Naive thymus-derived CD4-positive, alpha-beta T cell (primary cell): Measurements from ENCODE around the gene TTBK2. TPM values are rescaled to one million over a fixed set of nuclear protein-coding genes. Genes with fewer than 3 reads are reported as not detected.
A peak's percentile ranks its signal among the peaks of the same experiment; 100 is the strongest.

Source experiments
- ATAC-seq: fragments of 150-1000 bp; cut with Tn5 transposase; 2 replicates; pipeline ENCODE4 v1.10.0; 2021; ENCODE audit warnings: mild to moderate bottlenecking, moderate library complexity
- CTCF ChIA-PET: fragments of 350-600 bp; sonication (Branson Sonifier 250); formaldehyde crosslinking; loops from one replicate; lab custom pipeline; 2021; ENCODE audit warnings: antibody characterized with exemption; lab: Charles Lee
- POLR2A ChIA-PET: fragments of 350-600 bp; sonication (Branson Sonifier 250); formaldehyde crosslinking; loops from one replicate; lab custom pipeline; 2021; ENCODE audit warnings: antibody characterized with exemption, inconsistent platforms; lab: Charles Lee
- DNase-seq, 9 donors: peaks; one replicate each; pipeline versions ENCODE4 v3.0.0 to v3.0.0-alpha.2; 2020 to 2022; ENCODE audit warnings: mixed read lengths in 1 of 9
- H3K27ac ChIP-seq: one replicate; pipeline ENCODE4 v1.7.0; 2013; ENCODE audit warnings: mild to moderate bottlenecking, low read depth, low read length, moderate library complexity
- H3K27me3 ChIP-seq, 2 donors: one replicate each; pipeline ENCODE4 v1.7.0; 2013; ENCODE audit warnings: low read length in 2 of 2, mild to moderate bottlenecking in 2 of 2, moderate library complexity in 2 of 2; ENCODE audit not compliant: control insufficient read depth in 2 of 2, insufficient read depth in 2 of 2
- H3K36me3 ChIP-seq, 3 experiments: 1 replicate in 2 of 3; 2 replicates in 1 of 3; pipeline ENCODE4 v1.7.0; 2013; ENCODE audit warnings: low read length in 3 of 3, mild to moderate bottlenecking in 3 of 3, moderate library complexity in 1 of 3; ENCODE audit not compliant: insufficient read depth in 3 of 3, control insufficient read depth in 2 of 3
- H3K4me1 ChIP-seq, 2 donors: one replicate each; pipeline ENCODE4 v1.7.0; 2013; ENCODE audit warnings: low read length in 2 of 2, mild to moderate bottlenecking in 2 of 2, moderate library complexity in 1 of 2; ENCODE audit not compliant: control insufficient read depth in 2 of 2, insufficient read depth in 2 of 2
- H3K4me3 ChIP-seq: 2 replicates; pipeline ENCODE4 v1.7.0; 2013; ENCODE audit warnings: mild to moderate bottlenecking, low read length
- H3K9me3 ChIP-seq, 3 experiments: 1 replicate in 2 of 3; 2 replicates in 1 of 3; pipeline ENCODE4 v1.7.0; 2013; ENCODE audit warnings: low read length in 3 of 3; ENCODE audit not compliant: control insufficient read depth in 2 of 3
- H3K27ac Mint-ChIP-seq, 9 donors: one replicate each; pipeline ENCODE4 v1.8.0; 2020 to 2022; ENCODE audit warnings: mixed read lengths in 9 of 9, mild to moderate bottlenecking in 8 of 9, moderate library complexity in 5 of 9, inconsistent platforms in 2 of 9
- H3K27me3 Mint-ChIP-seq, 5 donors: one replicate each; pipeline ENCODE4 v1.8.0; 2021 to 2022; ENCODE audit warnings: mixed read lengths in 5 of 5, mild to moderate bottlenecking in 1 of 5
- H3K36me3 Mint-ChIP-seq, 5 donors: one replicate each; pipeline ENCODE4 v1.8.0; 2020 to 2022; ENCODE audit warnings: mixed read lengths in 5 of 5, mild to moderate bottlenecking in 3 of 5, inconsistent platforms in 1 of 5
- H3K4me1 Mint-ChIP-seq, 7 donors: one replicate each; pipeline ENCODE4 v1.8.0; 2020 to 2022; ENCODE audit warnings: mixed read lengths in 7 of 7, mild to moderate bottlenecking in 3 of 7, inconsistent platforms in 1 of 7
- H3K4me3 Mint-ChIP-seq, 10 donors: one replicate each; pipeline ENCODE4 v1.8.0; 2020 to 2022; ENCODE audit warnings: mild to moderate bottlenecking in 10 of 10, mixed read lengths in 10 of 10, moderate library complexity in 6 of 10, inconsistent platforms in 2 of 10
- H3K9me3 Mint-ChIP-seq, 11 donors: one replicate each; pipeline ENCODE4 v1.8.0; 2020 to 2022; ENCODE audit warnings: mixed read lengths in 11 of 11, mild to moderate bottlenecking in 4 of 11, inconsistent platforms in 1 of 11, moderate library complexity in 1 of 11
- intact Hi-C, 2 donors: fragments of 100-400 bp; cut with micrococcal nuclease; formaldehyde crosslinking; loops; one replicate each; pipeline ENCODE4 v1.15.1; 2023
- polyA plus RNA-seq, 2 donors: library from polyadenylated mRNA; unstranded; fragments of 300-500 nt; fragmentation: Illumina TruSeq; gene quantifications; one replicate each; pipeline ENCODE4 v1.2.3, GENCODE V29; 2021
- total RNA-seq, 6 experiments: library from RNA in 5 of 6; stranded (reverse) in 5 of 6; gene quantifications; 1 replicate in 5 of 6; 2 replicates in 1 of 6; pipeline ENCODE4 v1.2.3 and lab custom pipeline; 2021 to 2026

Gene TTBK2
- total and polyA plus RNA-seq, 7 experiments from 2014 or later: 12.5 to 30.5 (median 26.1) TPM

DNA sequence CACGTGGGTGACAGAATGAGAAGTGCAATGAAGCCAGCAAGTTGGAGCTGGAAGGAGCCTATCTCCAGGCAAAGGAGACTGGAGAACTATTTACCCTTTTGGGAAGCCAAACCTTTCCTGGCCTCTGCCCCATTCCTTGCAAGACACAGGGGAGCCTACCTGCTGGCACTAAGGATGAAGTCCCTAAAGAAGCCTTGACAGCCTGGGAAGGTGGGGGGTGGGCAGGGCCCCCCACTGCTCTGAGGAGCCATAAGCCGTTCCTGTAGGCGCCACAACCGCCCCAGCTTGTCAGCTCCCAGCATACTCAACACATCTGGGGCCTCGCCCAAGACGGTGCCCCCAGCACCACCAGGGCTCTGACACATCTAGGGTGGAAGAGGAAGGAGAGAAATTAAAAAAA lies 189.1 kb downstream of the TTBK2 start:
- Mint-ChIP-seq H3K4me3 (no peak overlapping the region), H3K27ac (peak overlapping the region in 1 of 9 donors; percentile 28), H3K27me3 (no peaks in the 10 kb centered on the region), H3K9me3 (no peaks in the 10 kb centered on the region), H3K4me1 (peaks cover 10 to 21% (median 16%) of the 10 kb centered on the region in 7 donors), H3K36me3 (peaks cover 11 to 38% (median 18%) of the 10 kb centered on the region in 5 donors)
- Histone ChIP-seq H3K27ac (no peak overlapping the region), H3K9me3 (no peaks in the 10 kb centered on the region), H3K4me3 (no peak overlapping the region), H3K4me1 (peaks cover 5 to 6% of the 10 kb centered on the region in 2 donors), H3K36me3 (peaks cover 0 to 89% (median 10%) of the 10 kb centered on the region in 3 experiments), H3K27me3 (no peaks in the 10 kb centered on the region)
- DNase-seq (no peak), ATAC-seq (no peak)
- ChIA-PET POLR2A (no interaction called here), CTCF (no interaction called here)
- intact Hi-C loops: no loop called here

DNA sequence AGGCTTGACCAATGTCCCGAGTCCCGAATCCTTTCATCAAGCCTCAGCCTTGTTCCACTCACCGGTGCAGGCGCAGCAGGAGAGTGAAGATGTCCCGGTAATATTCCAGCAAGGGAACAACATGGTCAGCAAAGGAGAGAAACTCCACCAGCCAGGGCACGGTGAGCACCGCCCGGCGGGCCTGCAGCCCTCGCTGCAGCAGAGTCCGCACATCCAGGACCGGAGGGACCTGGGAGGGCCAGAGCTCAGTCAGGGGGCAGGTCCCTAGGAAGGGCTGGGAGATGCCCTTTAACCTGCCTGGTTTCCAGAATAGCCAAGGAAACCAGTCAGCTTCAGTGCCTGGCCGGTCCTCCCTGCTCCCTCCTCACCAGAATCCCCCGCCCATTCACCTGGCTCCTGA lies 190.0 kb downstream of the TTBK2 start:
- POLR2A ChIA-PET: no interaction called here
- intact Hi-C loops: no loop called here

DNA sequence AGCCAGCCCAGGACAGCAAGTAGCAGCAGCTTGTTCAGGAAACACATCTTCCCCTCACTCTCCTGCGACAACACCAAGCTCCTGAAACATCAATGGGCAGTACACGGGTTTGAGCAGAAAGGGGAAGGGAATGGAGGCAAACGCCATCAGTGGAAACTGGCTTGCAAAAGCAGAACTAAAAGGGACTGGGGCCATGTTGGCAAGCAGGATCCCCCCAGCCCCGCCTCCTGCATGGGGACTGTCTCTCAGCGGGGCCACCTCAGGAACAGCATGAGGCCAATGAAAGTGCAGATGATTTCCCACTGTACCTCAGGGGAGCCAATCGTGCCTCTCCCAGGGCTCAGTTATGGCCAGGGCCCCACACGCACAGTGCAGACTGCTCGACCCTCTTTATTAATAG lies 190.4 kb downstream of the TTBK2 start:
- no peaks in the 10 kb centered on the region for H3K27me3 Mint-ChIP-seq
- no peaks in the 10 kb centered on the region for H3K27me3 ChIP-seq
- ChIA-PET POLR2A (no interaction called here), CTCF (no interaction called here)
- peaks cover 3 to 15% (median 7%) of the 10 kb centered on the region in 7 donors for H3K4me1 Mint-ChIP-seq
- intact Hi-C loops: no loop called here
- H3K36me3 ChIP-seq: peaks cover 0 to 97% (median 14%) of the 10 kb centered on the region in 3 experiments
- no peaks in the 10 kb centered on the region for H3K9me3 ChIP-seq
- H3K36me3 Mint-ChIP-seq: peaks cover 12 to 43% (median 18%) of the 10 kb centered on the region in 5 donors
- H3K4me3 ChIP-seq: no peak overlapping the region
- H3K4me1 ChIP-seq: no peaks in the 10 kb centered on the region
- H3K27ac Mint-ChIP-seq: peak overlapping the region in 2 of 9 donors; percentile 28 to 70
- no peak overlapping the region for H3K4me3 Mint-ChIP-seq
- no peaks in the 10 kb centered on the region for H3K9me3 Mint-ChIP-seq
- ATAC-seq: no peak
- no peak for DNase-seq
- H3K27ac ChIP-seq: no peak overlapping the region

More for the DNA sequence above, 190.0 kb downstream of the TTBK2 start:
- Histone ChIP-seq H3K27ac (no peak overlapping the region), H3K4me1 (no peaks in the 10 kb centered on the region), H3K9me3 (no peaks in the 10 kb centered on the region), H3K4me3 (no peak overlapping the region), H3K27me3 (no peaks in the 10 kb centered on the region), H3K36me3 (peaks cover 0 to 97% (median 10%) of the 10 kb centered on the region in 3 experiments)
- no peaks in the 10 kb centered on the region for H3K27me3 Mint-ChIP-seq
- peaks cover 11 to 39% (median 18%) of the 10 kb centered on the region in 5 donors for H3K36me3 Mint-ChIP-seq
- peaks cover 6 to 17% (median 11%) of the 10 kb centered on the region in 7 donors for H3K4me1 Mint-ChIP-seq
- no peak for ATAC-seq
- no peak for DNase-seq
- CTCF ChIA-PET: no interaction called here
- H3K4me3 Mint-ChIP-seq: no peak overlapping the region
- no peaks in the 10 kb centered on the region for H3K9me3 Mint-ChIP-seq
- H3K27ac Mint-ChIP-seq: no peak overlapping the region

GRCh38 chr15:42729409-42729808 lies 191.2 kb downstream of the TTBK2 start:
- intact Hi-C loops: no loop called here
- Histone ChIP-seq H3K27me3 (no peaks in the 10 kb centered on the region), H3K9me3 (no peaks in the 10 kb centered on the region), H3K27ac (no peak overlapping the region), H3K4me1 (no peaks in the 10 kb centered on the region), H3K4me3 (no peak overlapping the region), H3K36me3 (peaks cover 0 to 97% (median 17%) of the 10 kb centered on the region in 3 experiments)
- Mint-ChIP-seq H3K4me1 (peaks cover 2 to 10% (median 5%) of the 10 kb centered on the region in 7 donors), H3K36me3 (peaks cover 16 to 48% (median 19%) of the 10 kb centered on the region in 5 donors), H3K9me3 (no peaks in the 10 kb centered on the region), H3K27ac (no peak overlapping the region), H3K4me3 (no peak overlapping the region), H3K27me3 (no peaks in the 10 kb centered on the region)
- POLR2A ChIA-PET: no interaction called here
- ATAC-seq: no peak
- CTCF ChIA-PET: no interaction called here
- no peak for DNase-seq

DNA sequence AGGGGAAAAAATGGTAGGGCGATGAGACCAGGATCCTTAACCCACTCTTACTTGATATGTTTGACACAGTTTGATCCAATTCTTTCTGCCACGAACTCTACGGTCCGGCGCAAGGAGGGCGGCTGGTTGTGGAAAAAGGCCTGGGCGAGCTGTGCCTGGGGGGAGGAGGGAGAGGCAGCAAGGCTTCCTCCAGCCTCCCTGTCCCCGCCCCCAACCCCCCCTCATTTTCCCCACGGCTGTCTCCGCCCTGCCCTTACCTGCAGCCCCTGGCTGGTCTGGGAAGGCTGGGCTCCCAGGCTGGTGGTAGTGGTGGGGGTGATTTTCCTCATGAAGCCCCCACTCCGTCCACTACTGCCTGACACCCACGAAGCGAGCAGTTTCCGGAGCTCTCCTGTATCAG lies 191.6 kb downstream of the TTBK2 start:
- POLR2A ChIA-PET: no interaction called here
- no peaks in the 10 kb centered on the region for H3K27me3 ChIP-seq
- Mint-ChIP-seq H3K9me3 (no peaks in the 10 kb centered on the region), H3K36me3 (peaks cover 14 to 51% (median 18%) of the 10 kb centered on the region in 5 donors), H3K4me3 (no peak overlapping the region), H3K27ac (no peak overlapping the region), H3K4me1 (peaks cover 0 to 5% (median under 1%) of the 10 kb centered on the region in 7 donors), H3K27me3 (no peaks in the 10 kb centered on the region)
- no peaks in the 10 kb centered on the region for H3K9me3 ChIP-seq
- intact Hi-C loops: no loop called here
- no peaks in the 10 kb centered on the region for H3K4me1 ChIP-seq
- no peak overlapping the region for H3K27ac ChIP-seq
- peaks cover 0 to 97% (median 17%) of the 10 kb centered on the region in 3 experiments for H3K36me3 ChIP-seq
- no peak overlapping the region for H3K4me3 ChIP-seq
- CTCF ChIA-PET: interaction anchor here (0.6 kb wide), 1 partner anchor 146 kb away, joined by 11 read pairs; no protein-coding TSS in a partner anchor
- ATAC-seq (no peak), DNase-seq (no peak)

DNA sequence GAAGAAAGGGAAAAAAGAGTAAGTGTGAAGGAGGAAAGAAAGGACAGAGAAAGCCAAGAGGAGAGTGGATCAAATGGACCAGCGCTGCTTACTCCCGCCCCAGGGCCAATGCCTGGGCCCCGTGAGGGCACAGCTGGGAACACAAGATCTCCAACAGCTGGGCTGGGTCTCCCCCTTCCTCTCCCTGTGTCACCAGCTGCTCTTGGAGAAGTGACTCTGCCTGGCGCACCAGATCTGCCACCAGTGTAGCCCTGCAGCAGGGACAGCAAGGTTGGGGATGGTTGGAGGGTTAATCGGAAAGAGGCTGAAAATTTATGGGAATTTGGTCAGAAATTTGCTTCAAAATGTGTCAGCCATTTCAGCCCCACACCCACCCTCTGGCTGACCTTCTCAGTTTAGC lies 192.0 kb downstream of the TTBK2 start:
- Mint-ChIP-seq H3K27ac (peak overlapping the region in 2 of 9 donors; percentile 10 to 48), H3K27me3 (no peaks in the 10 kb centered on the region), H3K36me3 (peaks cover 14 to 53% (median 18%) of the 10 kb centered on the region in 5 donors), H3K4me1 (peaks cover 0 to 5% (median 0%) of the 10 kb centered on the region in 7 donors), H3K4me3 (no peak overlapping the region), H3K9me3 (no peaks in the 10 kb centered on the region)
- DNase-seq (no peak), ATAC-seq (no peak)
- Histone ChIP-seq H3K4me3 (no peak overlapping the region), H3K9me3 (no peaks in the 10 kb centered on the region), H3K27me3 (no peaks in the 10 kb centered on the region), H3K27ac (no peak overlapping the region), H3K4me1 (no peaks in the 10 kb centered on the region), H3K36me3 (peaks cover 0 to 96% (median 17%) of the 10 kb centered on the region in 3 experiments)
- POLR2A ChIA-PET: no interaction called here
- intact Hi-C loops: no loop called here
- CTCF ChIA-PET: interaction anchor here (0.6 kb wide), 1 partner anchor 147 kb away, joined by 11 read pairs; no protein-coding TSS in a partner anchor
